DMS114 treated with DMSO at 0.1 percent for 48 hours (cell line): ENCODE results near the gene EXOC4.
"Not testable (repeated sequence)": the region's sequence is repeated elsewhere in the genome, so short reads cannot be mapped to it uniquely, and the experiment has no call there.

ENCODE experiments used
- DNase-seq: peaks from one replicate; lab custom pipeline; 2025; ENCODE audit not compliant: unreplicated experiment; lab: John Stamatoyannopoulos, UW

EXOC4 gene

DNA sequence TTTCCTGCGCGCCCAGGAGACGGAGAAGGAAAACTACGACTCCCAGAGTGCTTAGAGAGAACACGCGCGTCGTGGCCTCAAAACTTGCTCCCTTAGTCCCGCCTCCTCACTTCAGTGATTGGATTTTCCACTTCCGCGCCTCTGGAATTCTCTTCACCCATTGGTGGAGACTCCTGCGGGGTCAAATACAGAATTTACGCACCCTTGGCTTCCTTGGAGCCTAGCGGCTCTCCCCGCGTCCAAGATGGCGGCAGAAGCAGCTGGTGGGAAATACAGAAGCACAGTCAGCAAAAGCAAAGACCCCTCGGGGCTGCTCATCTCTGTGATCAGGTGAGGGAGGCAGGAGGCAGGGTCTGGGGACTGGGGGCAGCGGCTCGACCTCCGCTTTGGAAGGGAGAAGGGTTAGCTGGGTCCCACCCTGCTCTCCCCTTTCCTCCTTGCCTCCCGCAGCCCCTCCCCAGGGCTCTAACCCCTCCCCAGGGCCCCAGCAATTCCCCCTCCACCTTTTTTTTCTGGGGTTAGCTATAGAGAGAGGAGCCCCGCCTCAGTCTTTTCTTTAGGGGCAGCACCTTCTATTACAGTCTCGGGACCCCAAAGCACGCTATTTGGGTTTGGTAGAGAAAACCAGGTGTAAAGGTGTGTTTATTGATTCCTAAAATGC is at the start of gene EXOC4:
EXOC4 (plus strand) TSS at position 221 of the 661 bp plus-strand sequence.
- peak; percentile 96 for DNase-seq

DNA sequence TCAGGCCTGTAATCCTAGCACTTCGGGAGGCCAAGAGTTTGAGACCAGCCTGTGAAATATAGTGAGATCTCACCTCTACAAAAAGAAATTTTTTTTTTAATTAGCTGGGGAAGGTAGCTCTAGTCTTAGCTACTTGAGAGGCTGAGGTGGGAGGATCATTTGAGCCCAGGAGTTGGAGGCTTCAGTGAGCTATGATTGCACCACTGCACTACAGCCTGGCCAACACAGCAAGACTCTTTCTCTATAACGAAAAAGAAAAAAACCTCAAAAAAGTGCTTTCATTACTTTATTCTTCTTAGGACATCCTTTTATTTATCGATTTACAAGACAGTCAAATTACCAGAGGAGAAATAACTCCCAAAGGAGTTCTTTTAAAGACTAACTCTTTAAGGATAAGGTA is 49.4 kb upstream of the EXOC4 start:
- no peak for DNase-seq

DNA sequence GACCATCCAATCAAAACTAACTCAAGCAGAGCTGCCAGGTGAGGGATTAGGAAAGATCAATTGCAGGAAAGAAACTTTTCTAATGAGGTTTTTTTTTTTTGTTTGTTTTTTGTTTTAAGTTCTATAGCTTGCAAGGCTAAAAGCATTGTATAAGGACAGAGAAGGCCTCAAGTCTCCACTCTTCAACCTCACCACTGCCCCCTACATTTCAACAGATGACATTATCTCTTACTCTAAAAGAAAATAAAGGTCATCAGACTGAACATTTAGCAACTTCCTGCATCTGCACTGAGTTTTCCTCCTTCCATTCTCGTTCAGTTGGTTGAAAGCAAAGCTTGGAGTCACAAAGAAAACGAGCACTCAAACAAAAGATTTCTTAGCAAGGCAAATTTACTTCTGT is 45.2 kb upstream of the EXOC4 start:
- no peak for DNase-seq

DNA sequence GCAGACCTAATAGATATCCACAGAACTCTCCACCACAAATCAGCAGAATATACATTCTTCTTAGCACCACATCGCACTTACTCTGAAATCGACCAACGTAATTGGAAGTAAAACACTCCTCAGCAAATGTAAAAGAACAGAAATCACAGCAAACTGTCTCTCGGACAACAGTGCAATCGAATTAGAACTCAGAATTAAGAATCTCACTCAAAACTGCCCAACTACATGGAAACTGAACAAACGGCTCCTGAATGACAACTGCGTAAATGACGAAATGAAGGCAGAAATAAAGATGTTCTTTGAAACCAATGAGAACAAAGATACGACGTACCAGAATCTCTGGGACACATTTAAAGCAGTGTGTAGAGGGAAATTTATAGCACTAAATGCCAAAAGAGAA is 42.1 kb upstream of the EXOC4 start:
- DNase-seq, result not testable (repeated sequence)

DNA sequence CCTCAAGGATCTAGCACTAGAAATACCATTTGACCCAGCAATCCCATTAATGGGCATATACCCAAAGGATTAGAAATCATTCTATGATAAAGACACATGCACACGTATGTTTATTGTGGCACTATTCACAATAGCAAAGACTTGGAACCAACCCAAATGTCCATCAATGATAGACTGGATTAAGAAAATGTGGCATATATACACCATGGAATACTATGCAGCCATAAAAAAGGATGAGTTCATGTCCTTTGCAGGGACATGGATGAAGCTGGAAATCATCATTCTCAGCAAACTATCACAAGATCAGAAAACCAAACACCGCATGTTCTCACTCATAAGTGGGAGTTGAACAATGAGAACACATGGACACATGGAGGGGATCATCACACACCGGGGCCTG is 39.1 kb upstream of the EXOC4 start:
- not testable (repeated sequence) for DNase-seq

DNA sequence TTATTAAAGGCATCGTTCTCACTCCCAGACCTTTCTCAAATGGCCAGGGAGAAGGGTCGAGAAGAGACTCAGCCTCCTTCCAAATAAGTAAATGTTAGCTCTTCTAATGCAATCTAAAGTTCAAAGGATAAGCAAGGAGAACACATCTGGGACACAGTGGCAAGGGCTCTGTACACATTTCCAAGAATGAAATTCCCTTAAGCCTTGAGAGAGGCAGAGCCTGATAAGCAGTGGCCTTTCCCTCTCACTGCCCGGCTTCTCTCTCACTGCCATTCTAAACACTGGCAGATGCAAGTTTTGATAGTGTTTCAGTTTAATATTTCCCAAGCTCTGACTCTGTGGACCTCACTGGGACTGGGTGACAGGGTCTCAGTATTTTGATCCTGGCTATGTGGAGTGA is 35.1 kb upstream of the EXOC4 start:
- DNase-seq, result no peak

DNA sequence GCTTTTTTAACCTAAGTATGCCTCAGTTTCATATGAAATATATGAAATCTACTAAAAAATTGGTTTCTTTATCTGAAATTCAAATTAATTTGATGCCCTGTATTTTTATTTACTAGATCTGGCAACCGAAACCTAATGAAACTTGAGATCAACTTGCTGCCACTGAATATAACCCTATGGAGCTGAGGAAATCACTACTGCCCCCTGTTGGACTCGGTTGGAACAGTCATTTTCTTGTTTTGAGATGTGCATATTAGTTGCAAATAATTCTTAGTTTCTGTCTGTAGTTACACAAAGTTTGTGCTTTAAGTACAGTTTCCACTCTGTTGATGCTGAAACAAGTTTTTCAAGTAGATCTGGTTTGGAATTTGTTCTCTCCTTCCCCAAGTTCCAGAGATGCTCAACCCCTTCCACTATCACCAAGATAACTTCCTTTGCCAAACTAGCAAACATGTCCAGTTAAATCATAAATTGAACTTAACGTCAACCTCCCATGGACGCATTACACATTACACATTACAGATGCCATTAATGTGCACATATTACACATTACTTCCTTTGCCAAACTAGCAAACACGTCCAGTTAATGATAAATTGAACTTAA is 22.2 kb upstream of the EXOC4 start:
- DNase-seq, result no peak

DNA sequence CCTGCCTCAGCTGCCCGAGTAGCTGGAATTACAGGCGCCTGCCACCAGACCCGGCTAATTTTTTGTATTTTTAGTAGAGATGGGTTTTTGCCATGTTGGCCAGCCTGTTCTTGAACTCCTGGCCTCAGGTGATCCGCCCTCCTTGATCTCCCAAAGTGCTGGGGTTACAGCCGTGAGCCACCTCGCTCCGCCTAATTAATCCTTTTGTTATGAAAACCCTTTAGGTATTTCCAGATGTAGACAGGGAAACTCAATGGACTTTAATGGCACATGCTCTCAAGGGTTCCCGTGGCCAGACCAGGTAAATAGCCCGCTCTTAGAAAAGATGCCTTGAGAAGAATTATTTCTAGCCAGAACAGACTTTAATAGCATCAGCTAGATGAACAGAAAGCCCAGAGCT is 19.7 kb upstream of the EXOC4 start:
- no peak for DNase-seq

DNA sequence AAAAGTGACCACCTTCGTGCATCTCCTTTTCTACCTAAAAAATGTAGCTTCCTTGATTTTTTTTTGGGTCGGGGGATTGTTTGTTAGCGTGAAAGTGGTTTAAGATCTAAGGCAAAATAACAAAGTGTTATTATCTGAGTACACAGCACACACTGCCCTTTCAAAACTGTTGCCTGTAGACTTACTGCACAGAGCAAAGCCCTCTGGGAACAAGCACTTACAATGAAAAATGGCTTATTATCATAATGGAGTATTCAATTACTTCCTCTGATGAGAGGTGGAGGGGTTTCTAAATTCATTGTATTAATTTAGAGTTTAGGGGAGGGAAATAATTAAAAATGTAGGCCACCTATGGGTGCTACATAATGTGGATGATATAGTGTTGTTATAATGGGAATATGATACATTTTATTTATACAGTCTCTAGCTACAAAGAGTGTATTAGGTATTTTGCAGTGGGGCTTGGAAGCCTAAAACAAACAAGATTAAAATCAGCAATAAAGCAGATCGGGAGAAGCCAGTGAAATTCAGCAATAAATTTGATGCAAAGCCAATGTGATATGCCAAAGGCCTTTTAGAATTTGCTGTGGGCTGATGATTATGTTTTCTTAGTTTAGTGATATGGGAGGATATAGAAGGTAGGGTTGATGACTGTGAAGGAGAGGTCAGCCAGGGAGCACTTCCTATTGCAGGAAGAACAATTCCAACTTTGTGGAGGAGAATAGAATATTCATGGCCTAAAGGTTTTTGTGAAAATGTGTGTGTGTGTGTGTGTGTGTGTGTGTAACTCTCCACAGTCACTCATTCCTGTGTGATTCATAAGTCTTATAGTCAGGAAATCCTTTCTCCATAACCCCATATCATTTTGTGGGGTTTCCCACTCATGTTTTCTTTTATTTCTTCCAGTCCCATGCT is 17.7 kb upstream of the EXOC4 start:
- no peak for DNase-seq

DNA sequence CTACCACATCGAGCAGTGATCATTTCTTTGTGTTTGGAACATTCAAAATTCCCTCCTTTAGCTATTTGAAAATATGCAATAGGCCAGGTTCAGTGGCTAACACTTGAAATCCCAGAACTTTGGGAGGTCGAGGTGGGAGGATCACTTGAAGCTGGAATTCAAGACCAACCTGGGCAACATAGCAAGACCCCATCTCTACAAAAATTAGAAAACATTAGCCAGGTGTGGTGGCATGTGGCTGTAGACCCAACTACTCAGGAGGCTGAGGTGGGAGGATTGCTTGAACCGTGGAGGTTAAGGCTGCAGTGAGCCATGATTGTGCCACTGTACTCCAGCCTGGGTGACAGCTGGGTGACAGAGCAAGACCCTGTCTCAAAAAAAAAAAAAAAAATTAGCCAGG is 15.3 kb upstream of the EXOC4 start:
- no peak for DNase-seq

DNA sequence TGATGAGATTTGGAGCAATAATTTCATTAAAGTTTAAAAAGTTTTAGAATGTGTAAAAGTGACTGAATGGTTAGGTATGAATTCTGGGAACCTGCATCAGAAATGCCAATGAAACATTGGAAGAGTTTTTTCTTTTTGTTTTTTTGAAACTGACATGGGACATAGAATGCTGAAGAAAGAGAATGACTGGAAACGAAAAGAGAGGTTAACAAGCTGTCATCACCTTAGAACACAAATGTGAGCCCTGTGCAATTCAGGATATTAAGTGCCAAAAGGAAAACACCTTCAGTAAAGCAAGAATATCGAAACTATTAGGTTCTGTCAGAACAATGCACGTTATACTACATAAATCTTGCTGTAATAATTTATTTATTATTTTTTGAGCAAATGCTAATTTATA is 12.6 kb upstream of the EXOC4 start:
- no peak for DNase-seq

DNA sequence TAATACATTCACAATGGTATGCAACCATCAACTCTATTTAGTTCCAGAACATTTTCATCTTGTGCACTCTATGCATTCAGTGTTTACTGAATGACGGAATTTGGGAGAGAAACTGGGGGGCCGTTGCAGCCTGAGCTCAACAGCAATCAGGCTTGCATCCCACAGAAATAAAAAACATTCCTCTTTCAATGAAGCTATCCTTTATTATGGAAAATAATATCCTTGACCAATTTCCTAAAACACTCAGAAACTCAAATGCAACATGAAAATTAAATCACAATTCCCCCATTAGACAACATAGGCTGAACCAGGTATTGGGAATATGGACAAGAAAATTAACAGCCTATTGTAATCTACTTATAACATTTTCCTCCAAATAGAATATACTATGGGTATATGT is 6.3 kb upstream of the EXOC4 start:
- DNase-seq, result no peak

DNA sequence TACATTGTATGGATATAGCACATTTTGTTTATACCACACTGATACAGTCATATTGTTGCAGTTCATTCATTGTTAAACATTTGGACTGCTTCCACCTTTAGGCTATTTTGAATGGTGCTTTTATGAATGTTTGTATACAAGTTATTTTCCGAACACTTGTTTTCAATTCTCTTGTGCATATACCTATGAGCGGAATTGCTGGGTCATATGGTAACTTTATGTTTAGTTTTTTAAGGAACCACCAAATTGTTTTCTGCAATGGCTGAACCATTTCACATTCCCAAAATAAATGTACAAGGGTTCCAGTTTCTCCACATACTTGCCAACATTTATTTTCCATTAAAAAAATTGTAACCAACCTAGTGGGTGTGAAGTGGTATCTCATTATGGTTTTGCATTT is 4.0 kb upstream of the EXOC4 start:
- no peak for DNase-seq

DNA sequence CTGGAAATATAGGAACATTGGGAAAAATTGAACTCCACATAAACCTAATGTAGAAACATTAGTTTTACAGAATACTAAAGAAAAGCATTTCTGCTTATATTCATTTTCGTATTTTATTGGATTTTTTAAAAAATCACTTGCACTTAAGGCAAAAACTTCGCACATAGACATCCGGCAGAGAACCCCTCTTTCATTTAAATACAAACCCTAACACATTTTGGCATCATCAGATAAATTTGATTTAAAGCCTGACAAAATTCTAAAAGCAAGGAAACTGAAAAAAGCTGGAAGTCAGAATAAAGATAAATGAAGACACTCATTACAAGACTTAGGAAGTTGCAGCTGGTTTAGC is 396 bp upstream of the EXOC4 start:
- DNase-seq, result no peak

DNA sequence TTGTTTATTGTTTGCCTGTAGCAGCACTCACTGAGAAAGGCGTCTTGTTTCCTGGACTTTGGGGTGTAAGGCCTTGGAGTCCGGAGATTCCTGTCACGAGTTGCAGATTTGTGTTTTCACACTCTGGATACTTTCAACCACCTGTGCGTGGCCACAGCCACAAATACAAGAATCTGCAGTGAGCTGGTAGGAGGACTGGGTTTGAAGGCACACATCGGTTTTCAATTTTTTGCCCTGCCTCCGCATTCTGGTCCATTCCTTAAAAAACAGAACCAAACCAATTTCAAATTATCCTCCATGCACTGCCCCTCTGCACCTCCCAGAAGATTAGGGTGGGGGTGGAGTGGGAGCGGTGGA is 619 bp downstream of the EXOC4 start:
- DNase-seq, result no peak

DNA sequence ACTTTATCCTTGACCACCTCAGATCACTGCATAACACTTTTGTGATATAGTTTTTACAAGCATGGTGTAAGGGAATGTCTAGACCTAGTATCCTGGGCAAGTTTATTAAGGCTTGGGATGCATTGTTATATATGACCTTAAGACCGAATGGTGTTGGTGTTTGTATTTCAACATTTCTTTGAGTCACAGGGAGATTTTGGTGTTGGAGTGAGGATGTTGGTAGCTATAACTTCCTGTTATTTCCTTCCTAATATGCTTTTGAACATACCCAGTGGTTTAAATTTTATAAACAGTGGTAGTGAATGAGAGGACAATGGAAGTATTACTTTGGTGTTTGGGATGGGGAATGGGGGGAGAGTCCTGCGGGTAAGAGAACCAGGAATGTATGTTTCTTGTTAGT is 2.6 kb downstream of the EXOC4 start:
- no peak for DNase-seq

DNA sequence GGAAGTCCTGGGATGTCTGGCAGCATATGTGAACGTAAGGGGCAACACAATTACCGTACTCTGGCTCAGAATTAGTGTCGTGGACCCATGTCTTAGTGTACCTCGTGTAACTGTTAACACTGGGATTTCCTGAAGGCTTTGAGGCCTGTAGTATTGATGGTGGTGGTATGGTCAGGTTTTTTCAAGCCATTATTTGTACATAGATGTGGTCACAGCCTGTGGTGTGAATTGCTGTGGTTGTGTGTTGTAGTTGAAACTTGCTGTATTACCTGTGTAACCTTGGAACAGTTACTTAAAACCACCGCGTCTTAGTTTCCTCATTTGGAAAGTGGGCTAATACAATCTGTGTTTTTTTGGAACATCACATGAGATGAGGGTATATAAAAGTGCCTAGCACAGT is 5.3 kb downstream of the EXOC4 start:
- no peak for DNase-seq

DNA sequence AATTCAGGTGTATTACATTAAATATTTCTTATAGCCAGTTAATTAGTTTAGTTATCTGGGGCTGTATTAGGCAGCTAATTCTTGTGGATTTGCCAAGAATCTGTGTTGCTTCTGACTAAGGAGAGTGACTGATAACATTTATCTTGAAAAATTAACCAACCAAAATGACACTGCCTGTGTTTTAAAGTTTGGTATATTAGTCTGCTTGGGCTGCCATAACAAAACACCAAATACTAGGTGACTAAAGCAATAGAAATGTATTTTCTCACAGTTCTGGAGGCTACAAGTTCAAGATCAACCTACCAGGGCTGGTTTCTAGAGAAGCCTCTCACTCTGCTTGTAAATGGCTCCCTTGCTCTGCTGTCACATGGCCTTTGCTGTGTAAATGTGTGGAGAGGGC is 12.9 kb downstream of the EXOC4 start:
- no peak for DNase-seq

DNA sequence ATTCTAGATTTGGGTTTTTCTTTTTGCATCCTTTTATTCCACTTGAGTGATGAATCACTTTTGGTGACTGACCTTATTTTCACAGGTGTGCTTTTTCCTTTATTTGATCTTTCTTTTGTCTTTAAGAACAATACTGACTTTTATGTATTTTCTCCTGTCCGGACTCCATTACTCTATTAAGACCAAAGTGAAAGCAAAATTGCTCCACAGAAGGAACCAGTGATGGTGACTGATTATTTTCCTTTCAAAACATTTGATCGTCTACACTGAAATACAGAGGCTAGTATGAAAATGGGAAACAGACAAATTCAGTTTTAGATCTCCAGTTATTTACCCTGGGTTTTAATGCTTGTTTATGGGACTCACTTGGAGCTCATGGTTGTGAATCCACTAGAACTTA is 15.5 kb downstream of the EXOC4 start:
- no peak for DNase-seq

DNA sequence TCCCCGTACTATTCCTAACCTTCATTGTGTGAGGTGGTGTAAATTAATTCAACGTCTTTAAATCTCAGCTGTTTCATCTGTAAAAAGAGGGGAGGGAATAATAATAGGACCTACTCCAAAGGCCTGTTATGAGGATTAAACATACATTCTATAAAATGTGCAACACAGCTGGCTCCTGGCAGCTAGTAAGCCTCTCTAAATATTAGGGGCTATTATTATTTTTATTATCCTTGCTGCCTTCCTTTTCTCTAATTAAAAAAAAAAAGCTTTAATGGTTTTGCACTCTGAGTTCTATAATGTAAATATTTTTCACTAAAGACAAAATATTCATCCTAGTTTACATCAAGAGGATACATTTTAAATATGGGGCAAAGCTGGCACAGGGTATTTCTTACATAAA is 19.5 kb downstream of the EXOC4 start:
- no peak for DNase-seq

DNA sequence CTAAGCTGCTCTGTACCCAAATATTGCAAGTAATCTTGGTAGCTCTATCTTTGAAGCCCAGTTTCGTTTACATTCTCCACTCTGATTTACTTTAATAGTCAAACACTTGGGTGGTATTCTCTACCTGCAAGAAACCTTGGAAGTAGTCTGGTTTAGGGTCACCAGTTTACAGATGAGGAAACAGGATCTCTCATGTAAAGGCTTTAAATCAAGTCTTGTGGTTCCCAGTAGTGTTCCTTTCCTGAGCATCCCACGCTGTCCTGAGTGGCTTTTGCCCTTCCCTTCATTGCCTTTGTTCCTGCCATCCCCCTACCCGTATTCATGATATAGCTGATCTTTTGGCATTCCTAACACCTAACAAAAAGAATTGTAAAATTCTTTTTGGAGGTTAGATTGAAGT is 20.3 kb downstream of the EXOC4 start:
- DNase-seq, result no peak

DNA sequence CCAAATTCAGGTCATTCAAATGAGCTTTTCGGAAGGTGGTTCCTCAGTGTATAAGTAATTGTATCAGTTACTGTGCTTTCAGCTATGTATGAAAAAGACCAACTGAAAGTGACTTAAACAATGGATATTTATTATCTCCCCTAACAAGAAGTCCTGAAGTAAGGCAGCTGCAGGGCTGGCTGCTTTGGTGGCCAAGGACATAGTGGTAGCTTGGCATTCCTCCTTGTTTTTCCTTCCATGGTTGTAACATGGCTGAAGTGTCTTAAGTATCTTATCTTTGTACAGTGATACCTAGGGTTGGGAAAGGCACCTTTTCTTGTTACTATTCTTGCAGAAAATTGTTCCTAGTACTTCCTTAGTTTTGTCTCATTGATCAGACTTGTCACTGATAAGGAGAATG is 21.4 kb downstream of the EXOC4 start:
- DNase-seq, result no peak
